GM19463 (cell line): ENCODE data around the gene HSD17B4.
"Not testable (repeated sequence)": the region's sequence is repeated elsewhere in the genome, so short reads cannot be mapped to it uniquely, and the experiment has no call there.

Experiments
- ATAC-seq: cut with Tn5 transposase; IDR thresholded peaks from one replicate; pipeline ENCODE4 v1.9.1; 2021; ENCODE audit warnings: mild to moderate bottlenecking, moderate library complexity; ENCODE audit not compliant: unreplicated experiment

Gene HSD17B4

DNA sequence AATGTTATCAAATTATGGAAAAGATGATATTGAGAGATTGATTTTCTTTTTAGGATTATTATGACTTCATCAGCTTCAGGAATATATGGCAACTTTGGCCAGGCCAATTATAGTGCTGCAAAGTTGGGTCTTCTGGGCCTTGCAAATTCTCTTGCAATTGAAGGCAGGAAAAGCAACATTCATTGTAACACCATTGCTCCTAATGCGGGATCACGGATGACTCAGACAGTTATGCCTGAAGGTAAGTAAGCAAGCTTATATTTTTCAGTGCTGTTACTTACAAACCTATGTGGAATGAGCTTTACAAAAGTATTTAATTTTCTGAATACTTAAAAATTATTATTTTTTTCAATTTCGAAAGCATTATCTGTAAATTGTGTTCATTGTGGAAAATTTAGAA, 26.5 kb downstream of the HSD17B4 start:
- ATAC-seq = no peak

DNA sequence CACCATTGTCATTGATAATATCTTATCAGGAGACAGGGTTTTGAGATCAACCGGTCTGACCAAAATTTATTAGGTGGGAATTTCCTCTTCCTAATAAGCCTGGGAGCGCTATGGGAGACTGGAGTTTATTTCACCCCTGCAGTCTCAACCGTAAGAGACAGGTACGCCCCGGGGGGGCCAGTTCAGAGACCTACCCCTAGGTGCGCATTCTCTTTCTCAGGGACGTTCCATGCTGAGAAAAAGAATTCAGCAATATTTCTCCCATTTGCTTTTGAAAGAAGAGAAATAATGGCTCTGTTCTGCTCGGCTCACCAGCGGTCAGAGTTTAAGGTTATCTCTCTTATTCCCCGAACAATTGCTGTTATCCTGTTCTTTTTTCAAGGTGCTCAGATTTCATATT, 28.3 kb downstream of the HSD17B4 start:
- ATAC-seq = not testable (repeated sequence)

- ATAC-seq = no peak
Observed at GRCh38 chr5:119483155-119483554, 30.9 kb downstream of the HSD17B4 start.

DNA sequence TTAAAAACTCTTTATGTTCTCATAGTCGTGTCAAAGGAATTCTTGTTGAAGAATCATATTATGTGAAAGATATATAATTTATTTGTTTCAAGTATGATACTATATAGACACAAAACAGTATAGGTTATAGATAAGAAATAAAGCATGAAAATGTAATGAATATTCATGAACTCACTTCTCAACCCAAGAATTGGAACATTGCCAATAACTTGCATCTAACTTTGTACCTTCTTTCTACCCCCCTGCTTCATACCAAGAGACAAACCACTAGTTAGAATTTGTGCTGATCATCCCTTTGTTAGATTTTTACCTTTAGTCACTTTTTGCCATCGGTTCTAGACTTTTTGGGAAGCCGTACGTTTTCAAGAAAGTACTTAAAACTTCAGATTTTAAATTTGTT, 32.6 kb downstream of the HSD17B4 start:
- no peak for ATAC-seq

DNA sequence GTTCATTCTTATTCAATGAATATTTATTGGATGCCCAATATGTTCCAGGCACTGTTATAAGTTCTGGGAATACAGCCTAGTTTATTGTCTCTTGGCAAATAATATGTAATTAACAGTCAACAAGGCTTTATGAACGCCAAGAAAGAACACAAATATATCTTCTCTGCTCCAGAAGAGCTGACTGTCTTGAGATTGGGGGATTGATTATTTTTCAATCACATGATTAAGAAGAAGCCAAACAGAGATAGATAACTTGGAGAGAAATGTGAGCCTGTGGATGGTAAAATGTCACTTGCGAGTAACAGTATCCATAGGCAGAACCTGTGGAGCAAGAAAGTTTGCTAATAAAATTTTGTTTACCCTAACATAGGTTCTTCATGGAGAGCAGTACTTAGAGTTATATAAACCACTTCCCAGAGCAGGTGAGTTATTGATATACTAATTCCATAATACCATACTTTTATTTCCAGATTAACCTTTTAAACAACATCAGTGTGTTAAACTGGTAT, 49.4 kb downstream of the HSD17B4 start:
- ATAC-seq = no peak

GRCh38 chr5:119503939-119504338, 51.6 kb downstream of the HSD17B4 start:
- ATAC-seq = not testable (repeated sequence)

DNA sequence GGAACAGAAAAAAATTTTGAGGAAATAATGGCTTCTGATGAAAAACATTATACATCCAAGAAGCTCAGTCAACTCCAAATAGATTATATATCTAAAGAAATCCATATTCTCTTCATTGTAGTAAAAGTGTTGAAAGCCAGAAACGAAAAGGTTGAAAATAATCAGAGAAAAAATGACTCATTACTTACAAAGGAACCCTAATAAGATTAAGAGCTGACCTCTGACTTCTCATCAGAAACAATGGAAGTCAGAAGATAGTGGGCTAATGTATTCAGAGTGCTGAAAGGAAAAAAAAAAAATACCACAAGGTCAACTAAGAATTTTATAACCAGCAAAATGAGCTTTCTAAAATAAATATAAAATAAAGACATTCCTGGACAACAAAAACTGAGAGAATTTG, 60.0 kb downstream of the HSD17B4 start:
- ATAC-seq = no peak

- no peak for ATAC-seq
Observed at GRCh38 chr5:119515192-119515591, 62.9 kb downstream of the HSD17B4 start.

DNA sequence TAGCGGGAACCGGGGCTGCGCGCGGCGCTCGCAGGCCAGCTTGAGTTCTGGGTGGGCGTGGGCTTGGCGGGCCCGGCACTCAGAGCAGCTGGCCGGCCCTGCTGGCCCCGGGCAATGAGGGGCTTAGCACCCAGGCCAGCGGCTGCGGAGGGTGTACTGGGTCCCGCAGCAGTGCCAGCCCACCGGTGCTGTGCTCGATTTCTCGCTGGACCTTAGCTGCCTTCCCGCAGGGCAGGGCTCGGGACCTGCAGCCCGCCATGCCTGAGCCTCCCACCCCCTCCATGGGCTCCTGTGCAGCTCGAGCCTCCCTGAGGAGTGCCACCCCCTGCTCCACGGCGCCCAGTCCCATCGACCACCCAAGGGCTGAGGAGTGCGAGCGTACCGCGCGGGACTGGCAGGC, 64.8 kb downstream of the HSD17B4 start:
- not testable (repeated sequence) for ATAC-seq

DNA sequence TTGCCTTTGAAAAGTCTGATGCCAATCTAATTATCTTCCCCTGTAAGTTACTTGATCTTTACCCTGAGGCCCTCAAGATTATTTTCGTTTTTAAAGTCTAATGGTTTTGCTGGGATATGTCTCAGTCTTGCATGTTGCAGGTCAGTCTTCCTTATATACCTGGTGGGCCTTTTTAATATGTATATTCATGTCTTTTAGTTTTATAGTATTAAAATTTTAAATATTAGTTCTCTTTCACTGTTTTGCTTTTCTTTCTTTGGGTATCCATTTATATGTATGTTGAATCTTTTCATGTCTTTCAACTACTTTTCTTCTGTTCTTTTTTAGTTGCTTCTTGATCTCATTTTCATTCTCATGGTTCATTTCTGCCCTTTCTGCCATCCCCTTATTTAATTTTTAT, 68.9 kb downstream of the HSD17B4 start:
- no peak for ATAC-seq

GRCh38 chr5:119522841-119523240, 70.5 kb downstream of the HSD17B4 start:
- no peak for ATAC-seq

DNA sequence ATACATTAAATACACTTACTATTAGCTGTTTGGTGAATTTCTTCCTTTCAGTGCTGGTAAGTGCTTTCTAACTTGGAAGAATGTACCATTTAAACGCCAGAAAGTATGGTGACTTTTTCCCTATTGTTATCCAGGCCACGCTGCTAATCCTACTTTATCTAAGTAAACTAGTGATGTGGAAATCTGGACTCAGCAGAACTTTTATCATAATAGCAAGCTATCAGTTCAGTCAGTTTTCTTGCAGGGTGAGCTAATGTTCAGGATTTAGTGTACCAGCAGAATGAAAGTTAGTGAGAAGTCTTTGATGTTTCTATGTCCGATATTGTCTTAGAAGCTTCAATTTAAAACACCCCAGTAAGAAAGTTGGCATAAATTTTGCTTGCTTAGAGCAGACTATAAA, 72.2 kb downstream of the HSD17B4 start:
- no peak for ATAC-seq

DNA sequence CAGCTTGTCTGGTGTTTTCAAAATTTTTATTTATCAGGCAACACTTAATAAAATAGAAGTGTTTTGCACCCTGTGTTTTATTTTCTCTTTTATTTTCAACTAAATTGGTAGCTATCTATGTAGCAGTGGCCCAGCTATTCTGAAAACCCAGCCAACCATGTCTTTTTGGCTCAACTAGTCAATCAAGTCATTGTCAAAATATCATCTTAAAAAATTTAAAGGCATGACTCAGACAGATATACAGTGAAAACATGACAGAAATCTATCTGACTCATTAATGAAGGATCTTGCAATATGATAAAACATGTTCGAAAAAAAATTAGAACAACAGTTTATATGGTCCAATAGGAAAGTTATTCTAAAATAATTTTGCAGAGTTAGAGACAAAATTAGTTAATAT, 75.1 kb downstream of the HSD17B4 start:
- no peak for ATAC-seq

GRCh38 chr5:119529811-119530210, 77.5 kb downstream of the HSD17B4 start:
- no peak for ATAC-seq

- no peak for ATAC-seq
Observed at GRCh38 chr5:119532637-119533036, 80.3 kb downstream of the HSD17B4 start.

GRCh38 chr5:119537704-119538103, 85.4 kb downstream of the HSD17B4 start:
- ATAC-seq = peak; percentile 100

GRCh38 chr5:119541716-119542115, 89.4 kb downstream of the HSD17B4 start:
- ATAC-seq = no peak

GRCh38 chr5:119551819-119552218, 99.5 kb downstream of the HSD17B4 start:
- no peak for ATAC-seq

DNA sequence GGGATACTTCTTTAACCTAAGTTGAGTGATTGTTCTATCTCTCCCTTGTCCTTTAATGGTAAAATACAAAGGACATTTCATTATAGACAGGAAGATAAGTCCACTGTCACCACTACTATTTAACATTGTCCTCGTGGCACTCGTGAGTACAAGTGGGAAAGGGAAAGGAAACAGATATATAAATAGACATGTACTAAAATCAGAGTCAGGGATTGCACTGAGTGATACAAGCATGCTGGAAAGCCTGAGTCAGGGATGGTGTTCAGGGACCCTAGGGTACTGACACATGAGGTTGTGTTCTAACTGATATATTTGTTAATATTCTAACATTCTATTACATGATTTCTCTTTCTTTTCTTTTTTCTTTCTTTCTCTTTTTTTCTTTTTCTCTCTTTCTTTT, 102.3 kb downstream of the HSD17B4 start:
- no peak for ATAC-seq

- no peak for ATAC-seq
Observed at GRCh38 chr5:119570910-119571309, 118.6 kb downstream of the HSD17B4 start.

DNA sequence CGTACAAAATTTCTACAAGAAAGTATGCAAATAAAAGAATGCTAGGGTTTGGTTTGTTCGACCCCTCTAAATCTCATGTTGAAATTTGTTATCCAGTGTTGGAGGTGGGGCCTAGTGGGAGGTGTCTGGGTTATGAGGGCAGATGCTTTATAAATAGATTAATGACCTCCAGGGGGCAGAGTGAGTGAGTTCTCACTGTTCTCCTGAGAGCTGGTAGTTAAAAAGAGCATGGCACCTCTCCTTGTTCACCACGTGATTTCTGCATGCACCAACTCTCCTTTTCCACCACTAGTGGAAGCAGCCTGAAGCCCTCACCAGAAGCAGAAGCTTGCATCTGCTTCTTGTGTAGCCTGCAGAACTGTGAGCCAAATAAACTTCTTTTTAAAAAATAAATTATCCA, 126.6 kb downstream of the HSD17B4 start:
- peak; percentile 52 for ATAC-seq

GRCh38 chr5:119582987-119583386, 130.7 kb downstream of the HSD17B4 start:
- ATAC-seq = no peak

GRCh38 chr5:119583684-119584083, 131.4 kb downstream of the HSD17B4 start:
- peak; percentile 89 for ATAC-seq
